A673 (cell line): ENCODE measurements around the gene TPM4. TPM values are rescaled to one million over a fixed set of nuclear protein-coding genes. Genes with fewer than 3 reads are reported as not detected.

Source experiments
- BruUV-seq: library from RNA; stranded (reverse); fragments of 400-500 nt; replicated peaks from 2 replicates; lab custom pipeline; 2021; lab: Mats Ljungman, UMichigan
- CTCF ChIA-PET: fragments of 300-600 bp; sonication (Branson Sonifier 250); formaldehyde crosslinking; loops from one replicate; lab custom pipeline; 2022; ENCODE audit warnings: antibody characterized with exemption; lab: Charles Lee
- POLR2A ChIA-PET: fragments of 300-600 bp; sonication (Branson Sonifier 250); formaldehyde crosslinking; loops from one replicate; lab custom pipeline; 2022; ENCODE audit warnings: antibody characterized with exemption; ENCODE audit not compliant: low non-redundant PET; lab: Charles Lee
- DNase-seq: peaks from one replicate; pipeline ENCODE4 v3.0.0-alpha.2; 2015; ENCODE audit warnings: low spot score
- H3K27ac ChIP-seq: fragments of 200-600 bp; sonication (generic); 2 replicates; pipeline ENCODE4 v1.5.1; 2016; ENCODE audit warnings: mixed run types, low read depth, mild to moderate bottlenecking, mixed read lengths, antibody characterized with exemption, low read length; ENCODE audit not compliant: poor library complexity, severe bottlenecking
- H3K27me3 ChIP-seq: fragments of 200-600 bp; sonication (generic); replicated peaks from 2 replicates; pipeline ENCODE4 v1.6.1; 2017; ENCODE audit warnings: mixed run types, low read depth, mild to moderate bottlenecking, mixed read lengths, antibody characterized with exemption, low read length; ENCODE audit not compliant: insufficient read depth, poor library complexity
- H3K36me3 ChIP-seq: fragments of 200-600 bp; sonication (generic); 2 replicates; pipeline ENCODE4 v1.6.1; 2016; ENCODE audit warnings: mixed run types, mild to moderate bottlenecking, mixed read lengths, antibody characterized with exemption, low read length; ENCODE audit not compliant: insufficient read depth, poor library complexity, severe bottlenecking
- H3K4me1 ChIP-seq: fragments of 200-600 bp; sonication (generic); 2 replicates; pipeline ENCODE4 v1.6.1; 2017; ENCODE audit warnings: mixed run types, mild to moderate bottlenecking, mixed read lengths, antibody characterized with exemption, low read length; ENCODE audit not compliant: insufficient read depth, poor library complexity, severe bottlenecking
- H3K4me3 ChIP-seq: fragments of 200-600 bp; sonication (generic); 2 replicates; pipeline ENCODE4 v1.5.1; 2016; ENCODE audit warnings: low read depth, mixed run types, mild to moderate bottlenecking, mixed read lengths, low read length; ENCODE audit not compliant: poor library complexity, severe bottlenecking
- H3K9me3 ChIP-seq: fragments of 200-600 bp; sonication (generic); 2 replicates; pipeline ENCODE4 v1.6.1; 2016; ENCODE audit warnings: mixed run types, low read depth, mild to moderate bottlenecking, mixed read lengths, antibody characterized with exemption, low read length; ENCODE audit not compliant: poor library complexity, severe bottlenecking
- CTCF ChIP-seq: fragments of 300-800, 200-600 bp; sonication (generic); conservative IDR thresholded peaks from 2 replicates; pipeline ENCODE4 v1.5.1; 2017; ENCODE audit warnings: low read depth, mild to moderate bottlenecking, antibody characterized with exemption, low read length, moderate library complexity, mixed read lengths
- EZH2 ChIP-seq: fragments of 200-600 bp; sonication (generic); IDR thresholded peaks from 2 replicates; pipeline ENCODE4 v1.6.1; 2017; ENCODE audit warnings: borderline replicate concordance, low read depth, mild to moderate bottlenecking, mixed read lengths, antibody characterized with exemption, low read length; ENCODE audit not compliant: poor library complexity, severe bottlenecking
- intact Hi-C: fragments of 100-400 bp; cut with micrococcal nuclease; formaldehyde crosslinking; loops from one replicate; pipeline ENCODE4 v1.10.0; 2022; ENCODE audit not compliant: unreplicated experiment
- total RNA-seq: library from RNA; stranded (reverse); gene quantifications from 2 replicates; pipeline ENCODE4 v1.2.3, GENCODE V29; 2021

TPM4 gene
- total RNA-seq, 1 experiment from 2014 or later = 476 TPM

GRCh38 chr19:16111160-16111908 is 35.0 kb downstream of the TPM4 start, which contains the start of gene RAB8A:
TSS of gene RAB8A (plus strand) at chr19:16111889. CDS start at chr19:16111902, 13 bp downstream.
- BruUV-seq = no TSS peak
- DNase-seq = peak; percentile 99
- POLR2A ChIA-PET = interaction anchor here (0.6 kb wide), 1 partner anchor 937 kb away, joined by 8 read pairs; no protein-coding TSS in a partner anchor
- Histone ChIP-seq H3K27me3 (no peaks in the 10 kb centered on the region), H3K9me3 (no peaks in the 10 kb centered on the region), H3K27ac (peak within 1 kb of the TSS; percentile 95), H3K4me1 (peaks cover 17% of the 10 kb centered on the region), H3K4me3 (peak within 1 kb of the TSS; percentile 90), H3K36me3 (no peaks in the 10 kb centered on the region)
- intact Hi-C loops = loop anchor here (1.0 to 2.0 kb wide), 2 partner anchors 34 to 71 kb away; no protein-coding TSS in a partner anchor
- TF ChIP-seq CTCF (peak; percentile 85), EZH2 (no peak)
- CTCF ChIA-PET = interaction anchor here (0.5 to 1.1 kb wide), 4 partner anchors 33 to 1639 kb away, joined by 3 to 12 read pairs (median 6); no protein-coding TSS in a partner anchor

- intact Hi-C loops = loop anchor here (1.0 to 2.0 kb wide), 2 partner anchors 35 to 71 kb away; no protein-coding TSS in a partner anchor
- BruUV-seq = TSS peak; percentile 73
Measured at GRCh38 chr19:16111909-16112752, 35.8 kb downstream of the TPM4 start.

More at GRCh38 chr19:16111909-16112752, 35.8 kb downstream of the TPM4 start:
- H3K36me3 ChIP-seq = no peaks in the 10 kb centered on the region
- DNase-seq = no peak
- TF ChIP-seq EZH2 = no peak
- TF ChIP-seq CTCF = no peak
- POLR2A ChIA-PET = no interaction called here
- peaks cover 17% of the 10 kb centered on the region for H3K4me1 ChIP-seq
- H3K4me3 ChIP-seq = peak overlapping the region; percentile 90
- no peaks in the 10 kb centered on the region for H3K9me3 ChIP-seq
- peak overlapping the region; percentile 95 for H3K27ac ChIP-seq
- CTCF ChIA-PET = interaction anchor here (0.5 kb wide), 1 partner anchor 1640 kb away, joined by 12 read pairs; no protein-coding TSS in a partner anchor
- no peaks in the 10 kb centered on the region for H3K27me3 ChIP-seq
